ENCODE measurements around the gene PSMA2.

- TF ChIP-seq GATA2 (IDR thresholded peaks at IDR 0.05; ENCODE audit: low read depth, low read length) (no peak), GATA3 (IDR thresholded peaks at IDR 0.05; ENCODE audit: low read depth, low read length) (no peak)
These were observed 17.4 kb downstream of the PSMA2 start for GRCh38 chr7:42914421-42915045.

All from SH-SY5Y (cell line).